Measurements from ENCODE around the gene GSTA3. TPM values are rescaled to one million over a fixed set of nuclear protein-coding genes. Genes with fewer than 3 reads are reported as not detected.

GSTA3 gene
- total RNA-seq, 1 experiment from 2014 or later = not detected

DNA sequence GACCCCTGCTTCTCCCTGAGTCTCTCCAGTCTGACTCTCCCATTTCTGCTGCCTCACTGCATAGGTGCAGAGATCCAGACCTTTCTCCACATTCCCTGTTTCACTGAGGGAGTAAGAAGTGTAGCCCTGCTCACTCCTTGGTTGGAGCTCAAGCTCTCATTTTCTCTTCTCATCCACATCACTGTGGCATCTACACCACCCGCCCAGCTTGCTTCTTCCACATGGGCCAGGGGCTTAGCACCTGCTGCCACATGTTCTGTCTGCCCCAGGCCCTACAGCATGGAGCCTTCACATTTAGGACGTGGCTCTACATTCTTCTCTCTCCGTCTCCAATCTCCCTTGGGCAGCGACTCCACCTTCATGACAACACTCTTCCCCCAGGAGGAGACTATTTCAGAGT, 60.4 kb downstream of the GSTA3 start:
- Histone ChIP-seq H3K36me3 (no peaks in the 10 kb centered on the region), H3K9me3 (replicated peaks) (no peaks in the 10 kb centered on the region), H3K27ac (no peak overlapping the region), H3K4me1 (no peaks in the 10 kb centered on the region), H3K27me3 (no peaks in the 10 kb centered on the region), H3K4me3 (no peak overlapping the region)
- no peak for DNase-seq

Other genes with a start within 250 kb of the GSTA3 start
- gene TMEM14A, start 238.6 kb downstream of the GSTA3 start, total RNA-seq (2014; rRNA removed; shearing (Covaris generic)) = 18.5 and 21.7 TPM in 2 replicates
- not detected in 2 replicates for gene GSTA2, start 146.2 kb downstream of the GSTA3 start, total RNA-seq (2014; rRNA removed; shearing (Covaris generic))
- gene GSTA1, start 105.9 kb downstream of the GSTA3 start, total RNA-seq (2014; rRNA removed; shearing (Covaris generic)) = not detected in 2 replicates
- gene GSTA5, start 68.9 kb downstream of the GSTA3 start, total RNA-seq (2014; rRNA removed; shearing (Covaris generic)) = not detected in 2 replicates
- gene GSTA4, start 85.6 kb upstream of the GSTA3 start, total RNA-seq (2014; rRNA removed; shearing (Covaris generic)) = 28.9 and 29.7 TPM in 2 replicates
- gene CILK1, start 152.1 kb upstream of the GSTA3 start, total RNA-seq (2014; rRNA removed; shearing (Covaris generic)) = 6.7 and 6.9 TPM in 2 replicates
- gene FBXO9, start 155.7 kb upstream of the GSTA3 start, total RNA-seq (2014; rRNA removed; shearing (Covaris generic)) = 23.7 and 27.4 TPM in 2 replicates
- gene GCM1, start 239.1 kb upstream of the GSTA3 start, total RNA-seq (2014; rRNA removed; shearing (Covaris generic)) = not detected in 2 replicates

Measured in SJCRH30 (cell line).